K562 (cell line): ENCODE data around the gene SLC9A1. TPM values are rescaled to one million over a fixed set of nuclear protein-coding genes. Genes with fewer than 3 reads are reported as not detected.

Experiments used
- ARHGAP35 ChIP-seq: fragments of 450-650 bp; IDR thresholded peaks from 2 replicates; pipeline ENCODE4 v1.6.1; 2018; ENCODE audit not compliant: partially characterized antibody
- ATF7 ChIP-seq: fragments of 450-650 bp; IDR thresholded peaks from 2 replicates; pipeline ENCODE4 v1.7.1; 2014; ENCODE audit warnings: mild to moderate bottlenecking, moderate library complexity
- BCOR ChIP-seq: fragments of 450-650 bp; IDR thresholded peaks from 2 replicates; pipeline ENCODE4 v1.6.1; 2016
- ELF1 ChIP-seq: fragments of 200-800 bp; sonication (Bioruptor generic); IDR thresholded peaks from 2 replicates; pipeline ENCODE4 v1.6.1; 2016; ENCODE audit warnings: missing genetic modification characterization, missing compliant biosample characterization
- GABPB2 ChIP-seq: fragments of 250-450 bp; sonication (Bioruptor Pico); conservative IDR thresholded peaks from 2 replicates; pipeline ENCODE4 v1.5.1; 2021; ENCODE audit warnings: mild to moderate bottlenecking
- HCFC1 ChIP-seq: IDR thresholded peaks from 2 replicates; pipeline ENCODE4 v1.6.1; 2012; ENCODE audit warnings: low read depth, low read length, improper control_type of control experiment
- HDGF ChIP-seq: fragments of 450-650 bp; IDR thresholded peaks from 2 replicates; pipeline ENCODE4 v1.6.1; 2016
- SMAD2 ChIP-seq: fragments of 150-350 bp; IDR thresholded peaks from 2 replicates; pipeline ENCODE4 v1.6.1; 2014; ENCODE audit warnings: low read depth, mild to moderate bottlenecking, low read length
- SMAD3 ChIP-seq: fragments of 450-650 bp; formaldehyde crosslinking; conservative IDR thresholded peaks from 2 replicates; pipeline ENCODE4 v1.4.0; 2020; ENCODE audit warnings: mild to moderate bottlenecking
- SMC3 ChIP-seq: conservative IDR thresholded peaks from 2 replicates; pipeline ENCODE4 v1.6.1; 2011; ENCODE audit warnings: low read depth, low read length, improper control_type of control experiment; ENCODE audit not compliant: insufficient read depth
- ZNF140 ChIP-seq: fragments of 250-450 bp; sonication (Bioruptor Pico); IDR thresholded peaks from 2 replicates; pipeline ENCODE4 v1.8.0; 2021; ENCODE audit warnings: moderate library complexity, mild to moderate bottlenecking, inconsistent platforms
- ZSCAN32 ChIP-seq: fragments of 450-650 bp; formaldehyde crosslinking; IDR thresholded peaks from 2 replicates; pipeline ENCODE4 v1.4.0; 2020; ENCODE audit warnings: mild to moderate bottlenecking, moderate library complexity
- polyA plus RNA-seq, 8 experiments: library from polyadenylated mRNA; depleted of rRNA in 4 of 8; stranded (reverse) in 5 of 8; unstranded in 3 of 8; fragments of >200 nt; fragmentation: Nextera tagmentation in 2 of 8; fragmentation: Illumina TruSeq in 1 of 8; extraction: Ambion mirVana in 2 of 8; extraction: Trizol in 1 of 8; gene quantifications; 2 replicates each; pipeline versions ENCODE4 v1.2.1 to v1.2.3, GENCODE V29; 2011 to 2014; ENCODE audit warnings: inconsistent platforms in 1 of 8, missing spikeins in 1 of 8
- total RNA-seq, 7 experiments: library from RNA; depleted of rRNA in 6 of 7; stranded (reverse); fragments of >200 nt in 6 of 7; fragmentation: Illumina TruSeq in 2 of 7; extraction: Trizol in 2 of 7; gene quantifications; 2 replicates each; pipeline versions ENCODE4 v1.2.1 to v1.2.3, GENCODE V29; 2011 to 2021; ENCODE audit warnings: low replicate concordance in 1 of 7
- TF ChIP-seq, protein P1 (sequence below): sonication (generic); formaldehyde crosslinking; IDR thresholded peaks from 2 replicates; pipeline ENCODE4 v1.8.0; 2022; ENCODE audit warnings: missing genetic modification reagents, mild to moderate bottlenecking, moderate library complexity, borderline replicate concordance
- TF ChIP-seq, protein P2 (sequence below): fragments of 450-650 bp; IDR thresholded peaks from 2 replicates; pipeline ENCODE4 v1.6.1; 2014; ENCODE audit warnings: low read depth, mild to moderate bottlenecking, moderate library complexity, borderline replicate concordance
- TF ChIP-seq, protein P3 (sequence below), 2 experiments: fragments of 450-650 bp in 1 of 2; sonication (generic) in 1 of 2; formaldehyde crosslinking in 1 of 2; IDR thresholded peaks; 2 replicates each; pipeline versions ENCODE4 v1.7.1 to v1.9.0; 2016 to 2022; ENCODE audit warnings: inconsistent platforms in 1 of 2, mild to moderate bottlenecking in 1 of 2, missing genetic modification reagents in 1 of 2

The SLC9A1 gene
- total and polyA plus RNA-seq, 9 of the 15 experiments (the other 6 are each of a cell fraction or from before 2014, with no cell fraction given): 0.59 to 14.4 (median 2.0) TPM

DNA sequence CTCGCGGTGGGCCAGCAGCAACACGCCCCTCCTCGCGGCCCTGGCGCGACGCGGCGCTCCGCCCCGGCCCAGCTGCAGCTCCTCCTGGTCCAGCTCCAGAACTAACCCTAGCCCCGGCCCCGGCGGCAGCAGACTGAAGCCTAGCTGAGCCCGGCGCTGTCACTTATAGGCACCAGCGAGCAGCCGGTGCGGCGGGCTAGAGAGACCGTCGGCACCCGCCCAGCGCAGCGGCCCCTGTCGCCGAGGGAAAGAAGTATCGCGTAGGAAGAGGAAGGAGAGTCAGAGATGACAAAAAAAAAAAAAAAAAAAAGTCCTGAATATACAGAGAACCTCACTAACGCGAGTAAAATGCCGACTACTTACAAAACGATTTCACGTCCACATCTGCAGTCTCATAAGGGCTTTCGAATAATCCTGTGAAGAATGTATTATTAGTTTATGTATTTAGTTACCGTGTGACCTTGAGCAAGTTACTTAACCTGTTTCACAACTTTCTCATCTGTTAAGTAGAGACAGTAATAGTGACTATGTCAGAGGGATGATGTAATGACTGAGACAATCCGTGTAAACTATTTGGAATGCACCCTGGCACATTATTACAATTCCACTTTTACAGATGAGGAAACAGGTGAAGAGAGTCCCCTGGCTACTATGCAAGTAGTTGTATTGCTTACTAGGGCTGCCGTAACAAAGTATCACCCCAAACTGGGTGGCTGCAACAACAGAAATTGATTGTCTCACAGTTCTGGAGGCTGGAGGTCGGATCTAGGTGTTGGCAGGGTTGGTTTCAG is at the start of gene SLC9A1 (continued):
- TF ChIP-seq, protein P1, sequence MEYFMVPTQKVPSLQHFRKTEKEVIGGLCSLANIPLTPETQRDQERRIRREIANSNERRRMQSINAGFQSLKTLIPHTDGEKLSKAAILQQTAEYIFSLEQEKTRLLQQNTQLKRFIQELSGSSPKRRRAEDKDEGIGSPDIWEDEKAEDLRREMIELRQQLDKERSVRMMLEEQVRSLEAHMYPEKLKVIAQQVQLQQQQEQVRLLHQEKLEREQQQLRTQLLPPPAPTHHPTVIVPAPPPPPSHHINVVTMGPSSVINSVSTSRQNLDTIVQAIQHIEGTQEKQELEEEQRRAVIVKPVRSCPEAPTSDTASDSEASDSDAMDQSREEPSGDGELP (CRISPR knock-in tag): peak; percentile 96
- TF ChIP-seq HDGF (peak; percentile 71; the same call in 1 of the 2 replicates), ARHGAP35 (no peak), GABPB2 (peak; percentile 50; the same call in 1 of the 2 replicates), ZNF140 (CRISPR knock-in tag) (no peak), HCFC1 (peak; percentile 79), SMC3 (peak; percentile 13; the same call in 1 of the 2 replicates), BCOR (peak; percentile 48; the same call in 1 of the 2 replicates), ELF1 (tag) (peak; percentile 91), SMAD3 (CRISPR knock-in tag) (0 out of 2 replicates have a peak, but pooled peaks have one; percentile 19), ATF7 (peak; percentile 97), ZSCAN32 (CRISPR knock-in tag) (peak; percentile 61; the same call in 1 of the 2 replicates), SMAD2 (peak; percentile 88; the same call in 1 of the 2 replicates)
- TF ChIP-seq, protein P2, sequence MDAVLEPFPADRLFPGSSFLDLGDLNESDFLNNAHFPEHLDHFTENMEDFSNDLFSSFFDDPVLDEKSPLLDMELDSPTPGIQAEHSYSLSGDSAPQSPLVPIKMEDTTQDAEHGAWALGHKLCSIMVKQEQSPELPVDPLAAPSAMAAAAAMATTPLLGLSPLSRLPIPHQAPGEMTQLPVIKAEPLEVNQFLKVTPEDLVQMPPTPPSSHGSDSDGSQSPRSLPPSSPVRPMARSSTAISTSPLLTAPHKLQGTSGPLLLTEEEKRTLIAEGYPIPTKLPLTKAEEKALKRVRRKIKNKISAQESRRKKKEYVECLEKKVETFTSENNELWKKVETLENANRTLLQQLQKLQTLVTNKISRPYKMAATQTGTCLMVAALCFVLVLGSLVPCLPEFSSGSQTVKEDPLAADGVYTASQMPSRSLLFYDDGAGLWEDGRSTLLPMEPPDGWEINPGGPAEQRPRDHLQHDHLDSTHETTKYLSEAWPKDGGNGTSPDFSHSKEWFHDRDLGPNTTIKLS: peak; percentile 87
- TF ChIP-seq, protein P3, sequence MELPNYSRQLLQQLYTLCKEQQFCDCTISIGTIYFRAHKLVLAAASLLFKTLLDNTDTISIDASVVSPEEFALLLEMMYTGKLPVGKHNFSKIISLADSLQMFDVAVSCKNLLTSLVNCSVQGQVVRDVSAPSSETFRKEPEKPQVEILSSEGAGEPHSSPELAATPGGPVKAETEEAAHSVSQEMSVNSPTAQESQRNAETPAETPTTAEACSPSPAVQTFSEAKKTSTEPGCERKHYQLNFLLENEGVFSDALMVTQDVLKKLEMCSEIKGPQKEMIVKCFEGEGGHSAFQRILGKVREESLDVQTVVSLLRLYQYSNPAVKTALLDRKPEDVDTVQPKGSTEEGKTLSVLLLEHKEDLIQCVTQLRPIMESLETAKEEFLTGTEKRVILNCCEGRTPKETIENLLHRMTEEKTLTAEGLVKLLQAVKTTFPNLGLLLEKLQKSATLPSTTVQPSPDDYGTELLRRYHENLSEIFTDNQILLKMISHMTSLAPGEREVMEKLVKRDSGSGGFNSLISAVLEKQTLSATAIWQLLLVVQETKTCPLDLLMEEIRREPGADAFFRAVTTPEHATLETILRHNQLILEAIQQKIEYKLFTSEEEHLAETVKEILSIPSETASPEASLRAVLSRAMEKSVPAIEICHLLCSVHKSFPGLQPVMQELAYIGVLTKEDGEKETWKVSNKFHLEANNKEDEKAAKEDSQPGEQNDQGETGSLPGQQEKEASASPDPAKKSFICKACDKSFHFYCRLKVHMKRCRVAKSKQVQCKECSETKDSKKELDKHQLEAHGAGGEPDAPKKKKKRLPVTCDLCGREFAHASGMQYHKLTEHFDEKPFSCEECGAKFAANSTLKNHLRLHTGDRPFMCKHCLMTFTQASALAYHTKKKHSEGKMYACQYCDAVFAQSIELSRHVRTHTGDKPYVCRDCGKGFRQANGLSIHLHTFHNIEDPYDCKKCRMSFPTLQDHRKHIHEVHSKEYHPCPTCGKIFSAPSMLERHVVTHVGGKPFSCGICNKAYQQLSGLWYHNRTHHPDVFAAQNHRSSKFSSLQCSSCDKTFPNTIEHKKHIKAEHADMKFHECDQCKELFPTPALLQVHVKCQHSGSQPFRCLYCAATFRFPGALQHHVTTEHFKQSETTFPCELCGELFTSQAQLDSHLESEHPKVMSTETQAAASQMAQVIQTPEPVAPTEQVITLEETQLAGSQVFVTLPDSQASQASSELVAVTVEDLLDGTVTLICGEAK (IDR thresholded peaks at IDR 0.05): peak; percentile 72
- TF ChIP-seq, protein P3 (CRISPR knock-in tag; IDR thresholded peaks at IDR 0.05): no peak; the same call in 1 of the 2 replicates
